ENCODE data around the gene IGF1R.

IGF1R gene

GRCh38 chr15:98799461-98800390 is 151.4 kb downstream of the IGF1R start:
- DNase-seq (ENCODE audit: low read depth): no peak
- H3K4me3 ChIP-seq (ENCODE audit: low read length): peak overlapping the region; percentile 15
- TF ChIP-seq CTCF (conservative IDR thresholded peaks at IDR 0.05; ENCODE audit: low read depth, low read length): no peak

GRCh38 chr15:98800437-98801233 is 152.3 kb downstream of the IGF1R start:
- peak; percentile 88 for DNase-seq (ENCODE audit: low read depth)
- H3K4me3 ChIP-seq (ENCODE audit: low read length): peak overlapping the region; percentile 11
- TF ChIP-seq CTCF (conservative IDR thresholded peaks at IDR 0.05; ENCODE audit: low read depth, low read length): no peak

- TF ChIP-seq CTCF (conservative IDR thresholded peaks at IDR 0.05; ENCODE audit: low read depth, low read length): no peak
- no peak for DNase-seq (ENCODE audit: low read depth)
- H3K4me3 ChIP-seq (ENCODE audit: low read length): no peak overlapping the region
These were observed 152.9 kb downstream of the IGF1R start for GRCh38 chr15:98801234-98801561.

GRCh38 chr15:98802187-98802586 is 153.8 kb downstream of the IGF1R start:
- no peak for DNase-seq (ENCODE audit: low read depth)
- no peak overlapping the region for H3K4me3 ChIP-seq (ENCODE audit: low read length)

GRCh38 chr15:98803228-98804056 is 155.1 kb downstream of the IGF1R start:
- no peak overlapping the region for H3K4me3 ChIP-seq (ENCODE audit: low read length)
- DNase-seq (ENCODE audit: low read depth): no peak
- no peak for TF ChIP-seq CTCF (conservative IDR thresholded peaks at IDR 0.05; ENCODE audit: low read depth, low read length)

More at GRCh38 chr15:98802187-98802586, 153.8 kb downstream of the IGF1R start:
- TF ChIP-seq CTCF (conservative IDR thresholded peaks at IDR 0.05; ENCODE audit: low read depth, low read length): no peak

- peak; percentile 44 for TF ChIP-seq CTCF (conservative IDR thresholded peaks at IDR 0.05; ENCODE audit: low read depth, low read length)
- H3K4me3 ChIP-seq (ENCODE audit: low read length): no peak overlapping the region
- DNase-seq (ENCODE audit: low read depth): no peak
These were observed 155.7 kb downstream of the IGF1R start for GRCh38 chr15:98804057-98804380.
